Endothelial cell of umbilical vein (primary cell): ENCODE data around the gene DCPS. TPM values are rescaled to one million over a fixed set of nuclear protein-coding genes. Genes with fewer than 3 reads are reported as not detected.

Source experiments
- BruUV-seq: library from RNA; stranded (reverse); fragments of 400-500 nt; replicated peaks from 2 replicates; lab custom pipeline; 2021; lab: Mats Ljungman, UMichigan
- CTCF ChIA-PET: fragments of 300-600, 350-600 bp; sonication (Branson Sonifier 250); formaldehyde crosslinking; loops from one replicate; lab custom pipeline; 2021; ENCODE audit warnings: antibody characterized with exemption, inconsistent platforms; lab: Charles Lee
- POLR2A ChIA-PET: fragments of 300-600, 350-600 bp; sonication (Branson Sonifier 250); formaldehyde crosslinking; loops from one replicate; lab custom pipeline; 2021; ENCODE audit warnings: antibody characterized with exemption, inconsistent platforms; lab: Charles Lee
- DNase-seq: peaks from one replicate; pipeline ENCODE4 v3.0.0-alpha.2; 2011; ENCODE audit warnings: low read depth, low spot score
- FAIRE-seq: peaks from 2 replicates; lab custom pipeline; 2011; peaks lifted over from hg19 to GRCh38; lab: Jason Lieb, UNC
- H2AFZ ChIP-seq: 2 replicates; pipeline ENCODE4 v1.6.0; 2012; ENCODE audit warnings: low read depth, low read length, control low read depth, inconsistent platforms
- H3K27ac ChIP-seq: 2 replicates; pipeline ENCODE4 v1.5.1; 2011; ENCODE audit warnings: low read depth, mild to moderate bottlenecking, control low read depth, low read length, moderate library complexity; ENCODE audit not compliant: insufficient read depth
- H3K27me3 ChIP-seq, 2 experiments: 2 replicates each; pipeline versions ENCODE4 v1.6.0 to v1.6.1; 2011; ENCODE audit warnings: low read length in 2 of 2, mixed read lengths in 1 of 2; ENCODE audit not compliant: control insufficient read depth in 2 of 2, insufficient read depth in 2 of 2
- H3K36me3 ChIP-seq, 2 experiments: 2 replicates in 1 of 2; 3 replicates in 1 of 2; pipeline ENCODE4 v1.5.1; 2011; ENCODE audit warnings: low read length in 2 of 2, mild to moderate bottlenecking in 1 of 2, moderate library complexity in 1 of 2; ENCODE audit not compliant: control insufficient read depth in 2 of 2, insufficient read depth in 2 of 2; ENCODE audit errors: extremely low read depth in 1 of 2
- H3K4me1 ChIP-seq: 3 replicates; pipeline ENCODE4 v1.5.1; 2011; ENCODE audit warnings: mild to moderate bottlenecking, low read length; ENCODE audit not compliant: control insufficient read depth, insufficient read depth; ENCODE audit errors: extremely low read depth
- H3K4me2 ChIP-seq: 2 replicates; pipeline ENCODE4 v1.6.1; 2011; ENCODE audit warnings: low read length, control low read depth, mixed read lengths; ENCODE audit not compliant: insufficient read depth
- H3K4me3 ChIP-seq, 3 experiments: fragments of 200-600 bp in 1 of 3; sonication (generic), shearing (Covaris generic) in 1 of 3; replicated peaks in 1 of 3; 2 replicates each; pipeline ENCODE4 v1.5.1; 2011 to 2016; ENCODE audit warnings: control low read depth in 3 of 3, low read length in 3 of 3, mild to moderate bottlenecking in 2 of 3, inconsistent platforms in 1 of 3, low read depth in 1 of 3, moderate library complexity in 1 of 3; ENCODE audit not compliant: insufficient read depth in 1 of 3
- H3K79me2 ChIP-seq: 2 replicates; pipeline ENCODE4 v1.6.0; 2012; ENCODE audit warnings: low read length, inconsistent platforms; ENCODE audit not compliant: control insufficient read depth, insufficient read depth
- H3K9ac ChIP-seq: replicated peaks from 2 replicates; pipeline ENCODE3; 2011; ENCODE audit warnings: low read length, control low read depth; ENCODE audit not compliant: insufficient read depth; ENCODE audit errors: extremely low read depth
- H3K9me1 ChIP-seq: replicated peaks from 3 replicates; pipeline ENCODE4 v1.6.0; 2011; ENCODE audit warnings: mild to moderate bottlenecking, low read length; ENCODE audit not compliant: control insufficient read depth, insufficient read depth; ENCODE audit errors: extremely low read depth
- H3K9me3 ChIP-seq: replicated peaks from 2 replicates; pipeline ENCODE4 v1.5.1; 2012; ENCODE audit warnings: low read length, inconsistent platforms; ENCODE audit not compliant: control insufficient read depth, insufficient read depth
- H4K20me1 ChIP-seq: replicated peaks from 2 replicates; pipeline ENCODE3; 2011; ENCODE audit warnings: mild to moderate bottlenecking, low read length; ENCODE audit not compliant: control insufficient read depth, insufficient read depth; ENCODE audit errors: extremely low read depth
- EZH2 ChIP-seq: IDR thresholded peaks from 2 replicates; pipeline ENCODE4 v1.6.1; 2012; ENCODE audit warnings: borderline replicate concordance, low read depth, mild to moderate bottlenecking, moderate library complexity, low read length, inconsistent platforms; ENCODE audit not compliant: severe bottlenecking
- FOS ChIP-seq: IDR thresholded peaks from 2 replicates; pipeline ENCODE4 v1.6.1; 2011; ENCODE audit warnings: mild to moderate bottlenecking, low read length, moderate library complexity, borderline replicate concordance; ENCODE audit not compliant: insufficient read depth
- GATA2 ChIP-seq: IDR thresholded peaks from 2 replicates; pipeline ENCODE4 v1.7.0; 2011; ENCODE audit warnings: low read depth, mild to moderate bottlenecking, moderate library complexity, mixed read lengths, low read length; ENCODE audit not compliant: insufficient read length, insufficient read depth
- JUN ChIP-seq: IDR thresholded peaks from 2 replicates; pipeline ENCODE4 v1.6.1; 2011; ENCODE audit warnings: borderline replicate concordance, low read depth; ENCODE audit not compliant: insufficient read length, insufficient read depth
- MYC ChIP-seq: IDR thresholded peaks from one replicate; pipeline ENCODE4 v1.6.1; 2011; ENCODE audit warnings: mild to moderate bottlenecking, low read depth, low read length
- POLR2A ChIP-seq: IDR thresholded peaks from 2 replicates; pipeline ENCODE4 v1.6.1; 2012; ENCODE audit warnings: low read depth, mild to moderate bottlenecking, control low read depth, low read length
- POLR2AphosphoS5 ChIP-seq: IDR thresholded peaks from 2 replicates; pipeline ENCODE4 v1.6.1; 2012; ENCODE audit warnings: low read depth, mild to moderate bottlenecking, control low read depth, low read length, moderate library complexity; ENCODE audit not compliant: insufficient read depth
- dilution Hi-C: fragments of 300-500 bp; cut with MboI; formaldehyde crosslinking; loops from one replicate; pipeline ENCODE4 v1.15.0; 2019; ENCODE audit warnings: low sequenced_read_pairs; ENCODE audit not compliant: extremely low pct_ligation_motif_present
- intact Hi-C: fragments of 100-400 bp; cut with micrococcal nuclease; formaldehyde crosslinking; loops from one replicate; pipeline ENCODE4 v1.10.0; 2022
- polyA plus RNA-seq, 4 experiments: library from polyadenylated mRNA; depleted of rRNA in 3 of 4; stranded (reverse) in 3 of 4; unstranded in 1 of 4; fragments of >200 nt; gene quantifications; 2 replicates each; pipeline versions ENCODE4 v1.2.1 to v1.2.3, GENCODE V29; 2011 to 2012; ENCODE audit warnings: missing spikeins in 1 of 4
- total RNA-seq: library from RNA; stranded (reverse); gene quantifications from 2 replicates; pipeline ENCODE4 v1.2.3, GENCODE V29; 2021
- TF ChIP-seq, protein P1 (sequence below): IDR thresholded peaks from 2 replicates; pipeline ENCODE4 v1.6.1; 2011; ENCODE audit not compliant: insufficient read depth, insufficient read length
- TF ChIP-seq, protein P2 (sequence below), 2 donors: IDR thresholded peaks; 1 replicate in 1 of 2; 2 replicates in 1 of 2; pipeline ENCODE4 v1.5.1; 2011; ENCODE audit warnings: low read length in 2 of 2, mild to moderate bottlenecking in 2 of 2, moderate library complexity in 2 of 2, control low read depth in 1 of 2, inconsistent platforms in 1 of 2, low read depth in 1 of 2; ENCODE audit not compliant: insufficient read depth in 1 of 2; ENCODE audit errors: extremely low read depth in 1 of 2

DCPS gene
- total and polyA plus RNA-seq, 2 donors (not counting 3 experiments of a cell fraction or from before 2014, with no cell fraction given) = 19.6 to 36.0 TPM

DNA sequence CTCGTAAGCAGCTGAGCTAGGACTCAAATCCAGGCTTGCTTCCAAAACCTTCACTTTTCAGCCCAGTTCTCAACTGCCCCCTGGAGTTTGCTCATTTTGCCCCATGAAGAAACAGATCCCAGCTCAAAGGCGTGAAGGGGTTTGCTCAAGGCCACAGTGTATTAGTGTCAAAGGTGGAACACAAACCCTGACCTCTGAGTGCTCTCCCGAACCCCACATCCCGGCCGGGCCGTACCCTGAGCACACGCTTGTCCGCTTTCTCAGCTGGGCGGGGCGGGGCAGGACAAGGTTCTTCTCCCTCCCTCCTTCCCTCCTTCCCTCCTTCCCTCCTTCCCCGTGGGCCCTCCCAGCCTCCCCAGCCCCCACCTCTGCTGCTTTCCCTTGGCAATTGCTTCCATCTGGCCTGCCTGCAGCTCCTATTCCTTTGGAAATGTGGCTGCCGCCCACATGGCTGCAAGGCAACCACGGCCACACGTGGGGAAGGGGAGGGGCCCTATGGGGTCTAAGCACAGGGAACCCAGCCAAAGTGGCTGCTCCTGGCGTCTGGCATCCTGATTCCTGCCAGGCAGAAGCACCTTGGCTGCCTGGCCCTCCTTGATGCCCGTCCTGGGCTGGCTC is 55.7 kb downstream of the DCPS start:
- no peak overlapping the region for H2AFZ ChIP-seq
- H3K9me3 ChIP-seq = no peaks in the 10 kb centered on the region
- H3K4me1 ChIP-seq = peaks cover 10% of the 10 kb centered on the region
- H3K36me3 ChIP-seq = no peaks in the 10 kb centered on the region
- FAIRE-seq (peak; percentile 12), DNase-seq (no peak)
- CTCF ChIA-PET = interaction anchor here (0.9 to 3.1 kb wide), 4 partner anchors 34 to 121 kb away, joined by 3 to 14 read pairs (median 4); no protein-coding TSS in a partner anchor
- H3K4me2 ChIP-seq = no peak overlapping the region
- H3K27me3 ChIP-seq = no peaks in the 10 kb centered on the region
- H3K27ac ChIP-seq = no peak overlapping the region
- H3K79me2 ChIP-seq = peaks cover 7% of the 10 kb centered on the region
- no peaks in the 10 kb centered on the region for H3K9me1 ChIP-seq
- intact Hi-C loops = no loop called here
- H4K20me1 ChIP-seq = no peaks in the 10 kb centered on the region
- TF ChIP-seq MYC = no peak
- no peak for TF ChIP-seq JUN
- TF ChIP-seq, protein P1, sequence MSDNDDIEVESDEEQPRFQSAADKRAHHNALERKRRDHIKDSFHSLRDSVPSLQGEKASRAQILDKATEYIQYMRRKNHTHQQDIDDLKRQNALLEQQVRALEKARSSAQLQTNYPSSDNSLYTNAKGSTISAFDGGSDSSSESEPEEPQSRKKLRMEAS = no peak
- TF ChIP-seq FOS = no peak
- TF ChIP-seq POLR2AphosphoS5 = no peak
- TF ChIP-seq POLR2A = no peak
- TF ChIP-seq GATA2 = no peak
- TF ChIP-seq EZH2 = no peak
- TF ChIP-seq, protein P2, sequence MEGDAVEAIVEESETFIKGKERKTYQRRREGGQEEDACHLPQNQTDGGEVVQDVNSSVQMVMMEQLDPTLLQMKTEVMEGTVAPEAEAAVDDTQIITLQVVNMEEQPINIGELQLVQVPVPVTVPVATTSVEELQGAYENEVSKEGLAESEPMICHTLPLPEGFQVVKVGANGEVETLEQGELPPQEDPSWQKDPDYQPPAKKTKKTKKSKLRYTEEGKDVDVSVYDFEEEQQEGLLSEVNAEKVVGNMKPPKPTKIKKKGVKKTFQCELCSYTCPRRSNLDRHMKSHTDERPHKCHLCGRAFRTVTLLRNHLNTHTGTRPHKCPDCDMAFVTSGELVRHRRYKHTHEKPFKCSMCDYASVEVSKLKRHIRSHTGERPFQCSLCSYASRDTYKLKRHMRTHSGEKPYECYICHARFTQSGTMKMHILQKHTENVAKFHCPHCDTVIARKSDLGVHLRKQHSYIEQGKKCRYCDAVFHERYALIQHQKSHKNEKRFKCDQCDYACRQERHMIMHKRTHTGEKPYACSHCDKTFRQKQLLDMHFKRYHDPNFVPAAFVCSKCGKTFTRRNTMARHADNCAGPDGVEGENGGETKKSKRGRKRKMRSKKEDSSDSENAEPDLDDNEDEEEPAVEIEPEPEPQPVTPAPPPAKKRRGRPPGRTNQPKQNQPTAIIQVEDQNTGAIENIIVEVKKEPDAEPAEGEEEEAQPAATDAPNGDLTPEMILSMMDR (IDR thresholded peaks at IDR 0.05; ENCODE audit: extremely low read depth in 1 of 2, insufficient read depth in 1 of 2, low read depth in 1 of 2, low read length in 2 of 2) = no peak
- H3K4me3 ChIP-seq = no peak overlapping the region
- dilution Hi-C loops = no loop called here
- BruUV-seq = no TSS peak
- POLR2A ChIA-PET = no interaction called here
- no peak overlapping the region for H3K9ac ChIP-seq
